ENCODE measurements around the gene SNX32. TPM values are rescaled to one million over a fixed set of nuclear protein-coding genes. Genes with fewer than 3 reads are reported as not detected.

Gene SNX32
- total RNA-seq, 1 experiment from 2014 or later, result not detected

GRCh38 chr11:65866509-65867283 is 32.9 kb downstream of the SNX32 start:
- no peak for DNase-seq (ENCODE audit: low read depth)

- DNase-seq (ENCODE audit: low read depth), result no peak
Observed at GRCh38 chr11:65867284-65868071, 33.7 kb downstream of the SNX32 start.

- DNase-seq (ENCODE audit: low read depth), result peak; percentile 47
Observed at GRCh38 chr11:65868076-65868667, 34.4 kb downstream of the SNX32 start.

- no peak for DNase-seq (ENCODE audit: low read depth)
Observed at GRCh38 chr11:65868907-65869306, 35.1 kb downstream of the SNX32 start.

- DNase-seq (ENCODE audit: low read depth), result no peak
Observed at GRCh38 chr11:65869643-65870306, 36.0 kb downstream of the SNX32 start.

- no peak for DNase-seq (ENCODE audit: low read depth)
Observed at GRCh38 chr11:65870307-65870658, 36.5 kb downstream of the SNX32 start.

GRCh38 chr11:65870706-65871681 is 37.2 kb downstream of the SNX32 start:
- peak; percentile 29 for DNase-seq (ENCODE audit: low read depth)

- no peak for DNase-seq (ENCODE audit: low read depth)
Observed at GRCh38 chr11:65871811-65872548, 38.2 kb downstream of the SNX32 start.

GRCh38 chr11:65872586-65873317 is 39.0 kb downstream of the SNX32 start, which contains the start of gene EFEMP2:
Gene EFEMP2 (minus strand): TSS chr11:65872800. CDS start chr11:65872354, 446 bp downstream.
- DNase-seq (ENCODE audit: low read depth), result peak; percentile 23

GRCh38 chr11:65873318-65874156 is 39.8 kb downstream of the SNX32 start:
- DNase-seq (ENCODE audit: low read depth), result peak; percentile 87

GRCh38 chr11:65879617-65880016 is 45.9 kb downstream of the SNX32 start, which contains the start of gene CTSW:
Gene CTSW (plus strand): TSS chr11:65879837. CDS start chr11:65879855, 18 bp downstream.
- DNase-seq (ENCODE audit: low read depth), result no peak

- DNase-seq (ENCODE audit: low read depth), result no peak
Observed at GRCh38 chr11:65880027-65880426, 46.3 kb downstream of the SNX32 start.

GRCh38 chr11:65880844-65881421 is 47.2 kb downstream of the SNX32 start:
- DNase-seq (ENCODE audit: low read depth), result peak; percentile 88

- DNase-seq (ENCODE audit: low read depth), result no peak
Observed at GRCh38 chr11:65882120-65883057, 48.6 kb downstream of the SNX32 start.

GRCh38 chr11:65883058-65883761 is 49.4 kb downstream of the SNX32 start:
- no peak for DNase-seq (ENCODE audit: low read depth)
